ENCODE measurements around the gene GPC5. TPM values are rescaled to one million over a fixed set of nuclear protein-coding genes. Genes with fewer than 3 reads are reported as not detected.

The GPC5 gene
- total RNA-seq, 2 donors from 2014 or later, result 0.22 to 0.51 TPM

GRCh38 chr13:91540158-91540736, 141.8 kb downstream of the GPC5 start:
- no peak overlapping the region for H3K4me3 ChIP-seq (ENCODE audit: low read length)
- no peaks in the 10 kb centered on the region for H3K9me3 ChIP-seq (ENCODE audit: control insufficient read depth, low read length)
- no peaks in the 10 kb centered on the region for H3K4me1 ChIP-seq (ENCODE audit: control insufficient read depth, insufficient read depth, low read length)
- DNase-seq, result no peak
- H3K27me3 Mint-ChIP-seq (ENCODE audit: insufficient read depth), result no peaks in the 10 kb centered on the region
- peaks cover 3% of the 10 kb centered on the region for H3K4me1 Mint-ChIP-seq
- H3K4me3 Mint-ChIP-seq, result no peak overlapping the region
- no peak for TF ChIP-seq CTCF (conservative IDR thresholded peaks at IDR 0.05)
- no peak overlapping the region for H3K27ac ChIP-seq (ENCODE audit: low read depth, low read length)
- WGBS, 2 experiments (ENCODE audit: insufficient coverage in 1 of 2, insufficient read length in 1 of 2), result 86 to 100% methylated on average over 1 of the region's 1 CpG
- no peaks in the 10 kb centered on the region for H3K36me3 Mint-ChIP-seq (ENCODE audit: low read depth)
- H3K27ac Mint-ChIP-seq, result no peak overlapping the region
- H3K9ac ChIP-seq (ENCODE audit: extremely low read depth, low read length, poor library complexity, severe bottlenecking), result no peak overlapping the region
- H3K27me3 ChIP-seq (ENCODE audit: control insufficient read depth, insufficient read depth, low read length, poor library complexity, severe bottlenecking), result no peaks in the 10 kb centered on the region
- no peaks in the 10 kb centered on the region for H3K36me3 ChIP-seq (ENCODE audit: control insufficient read depth, insufficient read depth, low read length)
- no peaks in the 10 kb centered on the region for H3K9me3 Mint-ChIP-seq

DNA sequence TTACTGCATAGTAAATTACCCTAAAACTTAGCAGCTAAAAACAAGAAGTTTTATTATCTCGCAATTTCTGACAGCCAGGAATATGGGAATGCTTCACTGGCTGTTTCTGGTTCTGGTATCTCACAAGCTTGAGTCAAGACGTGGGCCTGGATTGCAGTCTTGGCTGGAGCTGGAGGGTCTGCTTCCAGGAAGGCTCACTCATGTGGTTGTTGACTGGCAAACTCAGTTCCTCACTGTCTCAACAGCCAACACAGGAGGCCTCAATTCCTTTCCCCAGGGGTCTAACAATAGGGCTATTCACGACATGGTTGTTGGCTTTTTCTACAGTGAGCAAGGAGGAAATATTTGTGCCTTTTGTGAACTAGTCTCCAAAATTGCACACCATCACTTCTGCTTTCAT, 146.3 kb downstream of the GPC5 start:
- H3K27ac ChIP-seq (ENCODE audit: low read depth, low read length), result no peak overlapping the region
- H3K9me3 ChIP-seq (ENCODE audit: control insufficient read depth, low read length), result no peaks in the 10 kb centered on the region
- no peaks in the 10 kb centered on the region for H3K36me3 Mint-ChIP-seq (ENCODE audit: low read depth)
- no peaks in the 10 kb centered on the region for H3K27me3 Mint-ChIP-seq (ENCODE audit: insufficient read depth)
- no peak overlapping the region for H3K9ac ChIP-seq (ENCODE audit: extremely low read depth, low read length, poor library complexity, severe bottlenecking)
- H3K4me3 ChIP-seq (ENCODE audit: low read length), result no peak overlapping the region
- WGBS, 2 experiments (ENCODE audit: insufficient coverage in 1 of 2, insufficient read length in 1 of 2), result 53 to 60% methylated on average over 1 to 3 of the region's 3 CpGs
- H3K4me1 Mint-ChIP-seq, result peaks cover 3% of the 10 kb centered on the region
- no peaks in the 10 kb centered on the region for H3K9me3 Mint-ChIP-seq
- no peak for TF ChIP-seq CTCF (conservative IDR thresholded peaks at IDR 0.05)
- no peak overlapping the region for H3K27ac Mint-ChIP-seq
- H3K4me3 Mint-ChIP-seq, result no peak overlapping the region
- no peaks in the 10 kb centered on the region for H3K4me1 ChIP-seq (ENCODE audit: control insufficient read depth, insufficient read depth, low read length)
- no peaks in the 10 kb centered on the region for H3K27me3 ChIP-seq (ENCODE audit: control insufficient read depth, insufficient read depth, low read length, poor library complexity, severe bottlenecking)
- H3K36me3 ChIP-seq (ENCODE audit: control insufficient read depth, insufficient read depth, low read length), result no peaks in the 10 kb centered on the region
- peak; percentile 81 for DNase-seq

DNA sequence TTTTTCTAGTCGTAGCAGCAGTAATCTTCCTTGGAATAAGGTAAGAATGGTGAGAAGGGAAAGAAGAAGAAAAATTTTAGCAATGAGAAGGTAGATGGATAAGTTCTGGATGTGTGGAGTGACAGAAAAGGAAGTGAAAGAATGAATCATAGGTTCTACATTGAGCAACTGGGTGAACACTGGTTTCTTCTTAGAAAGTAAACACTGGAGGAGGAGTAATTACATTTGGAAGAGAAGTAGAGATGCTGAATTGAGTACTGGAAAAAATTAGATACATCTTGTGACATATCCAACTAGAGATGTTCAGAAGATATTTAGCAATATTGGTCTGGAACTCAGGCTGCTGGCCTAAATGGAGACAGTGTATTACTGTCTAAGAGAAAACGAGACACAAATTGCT, 148.5 kb downstream of the GPC5 start:
- peaks cover 11% of the 10 kb centered on the region for H3K9me3 Mint-ChIP-seq
- Histone ChIP-seq H3K36me3 (ENCODE audit: control insufficient read depth, insufficient read depth, low read length) (no peaks in the 10 kb centered on the region), H3K9me3 (ENCODE audit: control insufficient read depth, low read length) (peaks cover 11% of the 10 kb centered on the region), H3K9ac (ENCODE audit: extremely low read depth, low read length, poor library complexity, severe bottlenecking) (no peak overlapping the region), H3K4me1 (ENCODE audit: control insufficient read depth, insufficient read depth, low read length) (no peaks in the 10 kb centered on the region), H3K27ac (ENCODE audit: low read depth, low read length) (no peak overlapping the region), H3K4me3 (ENCODE audit: low read length) (no peak overlapping the region), H3K27me3 (ENCODE audit: control insufficient read depth, insufficient read depth, low read length, poor library complexity, severe bottlenecking) (no peaks in the 10 kb centered on the region)
- no peaks in the 10 kb centered on the region for H3K27me3 Mint-ChIP-seq (ENCODE audit: insufficient read depth)
- peaks cover 3% of the 10 kb centered on the region for H3K4me1 Mint-ChIP-seq
- no peak overlapping the region for H3K4me3 Mint-ChIP-seq
- no peak for TF ChIP-seq CTCF (conservative IDR thresholded peaks at IDR 0.05)
- H3K36me3 Mint-ChIP-seq (ENCODE audit: low read depth), result no peaks in the 10 kb centered on the region
- WGBS, 2 experiments (ENCODE audit: insufficient coverage in 1 of 2, insufficient read length in 1 of 2), result 93 to 100% methylated on average over 1 to 2 of the region's 2 CpGs
- H3K27ac Mint-ChIP-seq, result no peak overlapping the region
- no peak for DNase-seq
